Adipocyte (in vitro differentiated cells): ENCODE results near the gene CDH24.
"Not testable (repeated sequence)": the region's sequence is repeated elsewhere in the genome, so short reads cannot be mapped to it uniquely, and the experiment has no call there.

Source experiments
- DNase-seq: peaks from one replicate; pipeline ENCODE4 v3.0.0-alpha.2; 2015; ENCODE audit warnings: low read depth
- H3K27me3 ChIP-seq: replicated peaks from 2 replicates; pipeline ENCODE4 v1.7.0; 2013; ENCODE audit warnings: mild to moderate bottlenecking, low read length, moderate library complexity; ENCODE audit not compliant: control insufficient read depth, insufficient read depth
- H3K36me3 ChIP-seq: 2 replicates; pipeline ENCODE4 v1.7.0; 2013; ENCODE audit warnings: low read length, mild to moderate bottlenecking, moderate library complexity; ENCODE audit not compliant: control insufficient read depth, insufficient read depth, severe bottlenecking
- H3K4me1 ChIP-seq: 2 replicates; pipeline ENCODE4 v1.7.0; 2013; ENCODE audit warnings: mild to moderate bottlenecking, low read length, moderate library complexity; ENCODE audit not compliant: control insufficient read depth, insufficient read depth
- H3K4me3 ChIP-seq: 2 replicates; pipeline ENCODE4 v1.7.0; 2013; ENCODE audit warnings: mild to moderate bottlenecking, low read length, moderate library complexity
- H3K9ac ChIP-seq: 2 replicates; pipeline ENCODE4 v1.7.0; 2013; ENCODE audit warnings: mild to moderate bottlenecking, low read length, moderate library complexity
- H3K9me3 ChIP-seq: 2 replicates; pipeline ENCODE4 v1.7.0; 2013; ENCODE audit warnings: mild to moderate bottlenecking, low read length, moderate library complexity; ENCODE audit not compliant: control insufficient read depth

Gene CDH24

DNA sequence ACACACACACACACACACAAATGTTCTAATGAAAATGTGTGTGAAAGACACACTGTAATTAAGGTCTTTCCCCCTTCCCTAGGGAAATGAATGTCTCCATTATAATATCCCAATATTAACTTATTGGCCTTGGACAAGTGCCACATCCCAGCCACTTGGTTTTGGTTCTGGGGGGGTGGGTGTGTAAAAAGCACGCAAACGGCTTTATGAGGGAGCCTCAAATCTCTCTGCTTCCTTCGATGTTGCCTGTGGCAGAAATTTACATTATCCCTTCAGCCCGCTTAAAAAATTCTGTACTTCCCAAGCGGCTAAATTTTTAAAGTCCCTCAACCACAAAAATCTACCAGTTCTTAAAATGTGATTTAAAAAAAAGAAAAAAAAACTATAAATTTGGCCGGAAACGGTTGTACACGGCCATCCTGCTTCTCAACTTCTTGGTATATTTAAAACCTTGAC, 47.8 kb downstream of the CDH24 start:
- Histone ChIP-seq H3K9ac (peak overlapping the region; percentile 84), H3K4me1 (peaks cover 20% of the 10 kb centered on the region), H3K4me3 (peak overlapping the region; percentile 84), H3K27me3 (no peaks in the 10 kb centered on the region), H3K36me3 (no peaks in the 10 kb centered on the region), H3K9me3 (no peaks in the 10 kb centered on the region)
- DNase-seq, result no peak

DNA sequence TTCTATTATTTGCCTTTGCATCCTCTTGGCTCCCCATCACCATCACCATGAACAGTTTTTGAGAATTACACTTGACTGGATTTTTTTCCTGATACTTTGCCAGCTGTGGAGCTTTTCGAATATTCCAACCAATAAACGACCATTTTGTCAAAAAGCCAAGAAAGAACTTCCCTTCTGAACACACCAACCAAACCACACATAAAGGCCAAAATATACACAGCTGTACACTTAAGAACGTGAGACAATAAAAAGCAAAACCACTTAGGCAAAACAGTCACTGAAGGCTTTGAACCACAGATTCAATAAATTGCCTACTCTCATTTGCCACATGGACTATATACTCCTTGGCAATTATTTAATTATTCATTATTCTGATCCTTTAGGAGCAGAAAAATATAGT, 48.5 kb downstream of the CDH24 start:
- Histone ChIP-seq H3K9ac (no peak overlapping the region), H3K36me3 (no peaks in the 10 kb centered on the region), H3K4me3 (no peak overlapping the region), H3K9me3 (no peaks in the 10 kb centered on the region), H3K27me3 (no peaks in the 10 kb centered on the region), H3K4me1 (peaks cover 20% of the 10 kb centered on the region)
- no peak for DNase-seq

GRCh38 chr14:23006544-23007419, 50.5 kb downstream of the CDH24 start:
- Histone ChIP-seq H3K27me3 (no peaks in the 10 kb centered on the region), H3K9ac (peak overlapping the region; percentile 90), H3K4me1 (peaks cover 20% of the 10 kb centered on the region), H3K36me3 (no peaks in the 10 kb centered on the region), H3K4me3 (peak overlapping the region; percentile 93), H3K9me3 (no peaks in the 10 kb centered on the region)
- DNase-seq, result peak; percentile 99

DNA sequence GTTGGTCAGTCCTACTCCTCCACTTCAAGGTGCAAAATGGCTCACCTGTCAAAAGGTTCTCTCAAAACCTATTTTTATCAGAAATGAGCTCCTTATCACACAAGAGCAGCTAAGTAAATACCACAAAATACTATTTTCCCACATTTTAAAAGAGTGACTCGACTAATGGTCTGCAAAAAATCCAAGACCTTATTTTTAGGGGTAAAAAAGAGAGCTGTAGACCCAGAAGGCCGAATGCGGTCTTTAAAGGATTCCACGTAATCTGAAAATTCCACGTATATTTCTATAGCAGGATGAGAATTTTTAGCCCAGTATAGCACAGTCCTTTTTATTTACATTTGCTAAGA, 51.2 kb downstream of the CDH24 start:
- Histone ChIP-seq H3K27me3 (no peaks in the 10 kb centered on the region), H3K36me3 (no peaks in the 10 kb centered on the region), H3K9ac (peak overlapping the region; percentile 90), H3K4me1 (peaks cover 20% of the 10 kb centered on the region), H3K4me3 (peak overlapping the region; percentile 93), H3K9me3 (no peaks in the 10 kb centered on the region)
- DNase-seq, result no peak

GRCh38 chr14:23005451-23006187, 51.7 kb downstream of the CDH24 start:
- no peak for DNase-seq
- H3K4me3 ChIP-seq, result no peak overlapping the region

GRCh38 chr14:23004274-23004673, 53.0 kb downstream of the CDH24 start:
- peaks cover 12% of the 10 kb centered on the region for H3K4me1 ChIP-seq
- H3K27me3 ChIP-seq, H3K9me3 ChIP-seq, H3K9ac ChIP-seq, H3K4me3 ChIP-seq, H3K36me3 ChIP-seq, DNase-seq: not testable (repeated sequence)

More at GRCh38 chr14:23005451-23006187, 51.7 kb downstream of the CDH24 start:
- Histone ChIP-seq H3K4me1 (peaks cover 20% of the 10 kb centered on the region), H3K36me3 (no peaks in the 10 kb centered on the region), H3K27me3 (no peaks in the 10 kb centered on the region), H3K9ac (peak overlapping the region; percentile 90), H3K9me3 (no peaks in the 10 kb centered on the region)

- Histone ChIP-seq H3K9ac (no peak overlapping the region), H3K4me1 (peaks cover 9% of the 10 kb centered on the region), H3K27me3 (peaks cover 3% of the 10 kb centered on the region), H3K4me3 (no peak overlapping the region), H3K36me3 (no peaks in the 10 kb centered on the region), H3K9me3 (no peaks in the 10 kb centered on the region)
- DNase-seq, result no peak
Observed at GRCh38 chr14:23002592-23002991, 54.7 kb downstream of the CDH24 start.

DNA sequence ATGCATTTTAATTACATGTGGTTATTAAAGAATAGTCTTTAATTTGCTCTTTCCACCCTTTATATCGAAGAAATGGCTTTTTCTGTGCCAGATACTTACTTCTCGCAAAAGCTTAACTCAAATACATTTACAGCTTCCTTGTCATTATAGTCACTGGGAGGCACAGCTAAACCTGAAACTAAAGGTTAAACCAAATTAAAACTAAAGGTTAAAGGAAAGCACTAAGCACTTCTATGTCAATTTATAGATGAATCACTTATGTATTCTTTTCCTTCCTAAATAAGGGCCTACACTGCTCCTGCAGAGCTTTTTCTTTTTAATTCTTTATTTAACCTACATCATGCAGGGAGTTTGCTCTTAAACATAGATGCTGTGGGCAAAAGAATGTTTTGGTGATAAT, 56.5 kb downstream of the CDH24 start:
- peaks cover 7% of the 10 kb centered on the region for H3K27me3 ChIP-seq
- no peak overlapping the region for H3K9ac ChIP-seq
- no peaks in the 10 kb centered on the region for H3K9me3 ChIP-seq
- H3K36me3 ChIP-seq, result no peaks in the 10 kb centered on the region
- no peaks in the 10 kb centered on the region for H3K4me1 ChIP-seq
- H3K4me3 ChIP-seq, result no peak overlapping the region
- no peak for DNase-seq

DNA sequence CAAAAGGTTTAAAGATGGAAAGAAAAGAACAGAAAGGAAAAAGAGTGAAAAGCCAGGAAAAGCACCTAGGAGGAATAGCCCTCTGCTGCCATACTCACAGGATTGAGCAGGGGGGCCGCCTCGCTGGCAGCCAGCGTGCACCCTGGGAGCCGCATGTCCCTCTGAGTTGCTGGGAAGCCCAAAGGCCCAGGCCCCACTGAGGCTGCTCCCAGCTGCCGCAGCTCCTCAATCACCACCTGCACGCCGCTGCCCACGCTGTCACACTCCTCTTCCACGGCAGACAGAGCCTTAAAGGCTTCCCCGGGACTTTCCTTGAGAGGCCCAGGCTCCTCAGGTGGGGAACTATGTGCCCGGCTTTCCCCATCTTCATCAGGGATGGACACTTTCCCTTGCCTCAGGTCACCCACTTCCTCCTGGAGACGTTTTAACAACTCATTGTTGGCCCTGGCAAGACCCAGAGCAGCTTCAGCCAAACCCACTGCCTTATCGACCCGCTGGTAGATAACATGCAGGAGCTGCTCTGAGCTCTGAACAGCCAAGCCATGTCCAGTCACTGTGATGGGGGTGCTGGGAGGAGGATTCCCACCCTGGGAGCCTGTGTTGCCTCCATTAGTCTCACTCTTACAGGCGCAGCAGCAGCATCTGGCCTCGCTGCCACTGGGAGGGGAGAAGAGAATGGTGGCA, 58.8 kb downstream of the CDH24 start:
- no peak for DNase-seq
- H3K4me3 ChIP-seq, result no peak overlapping the region
- H3K9me3 ChIP-seq, result no peaks in the 10 kb centered on the region
- no peak overlapping the region for H3K9ac ChIP-seq
- H3K4me1 ChIP-seq, result peaks cover 6% of the 10 kb centered on the region
- no peaks in the 10 kb centered on the region for H3K36me3 ChIP-seq
- peaks cover 7% of the 10 kb centered on the region for H3K27me3 ChIP-seq

- no peaks in the 10 kb centered on the region for H3K9me3 ChIP-seq
- H3K4me1 ChIP-seq, result peaks cover 10% of the 10 kb centered on the region
- H3K27me3 ChIP-seq, result peaks cover 7% of the 10 kb centered on the region
- no peaks in the 10 kb centered on the region for H3K36me3 ChIP-seq
- DNase-seq, result no peak
- no peak overlapping the region for H3K4me3 ChIP-seq
- H3K9ac ChIP-seq, result no peak overlapping the region
Observed at GRCh38 chr14:22997676-22998323, 59.5 kb downstream of the CDH24 start.
